GM06990 (cell line): ENCODE results near the gene NTSR1.
A peak's percentile ranks its signal among the peaks of the same experiment; 100 is the strongest.

Experiments
- DNase-seq: peaks from one replicate; pipeline ENCODE4 v3.0.0-alpha.2; 2011; ENCODE audit not compliant: insufficient read length; ENCODE audit errors: extremely low read depth
- H3K27me3 ChIP-seq: replicated peaks from 2 replicates; pipeline ENCODE4 v1.6.0; 2011; ENCODE audit warnings: low read length; ENCODE audit not compliant: control insufficient read depth, insufficient read depth
- H3K36me3 ChIP-seq: 2 replicates; pipeline ENCODE4 v1.5.1; 2011; ENCODE audit warnings: low read length; ENCODE audit not compliant: control insufficient read depth, insufficient read depth
- H3K4me3 ChIP-seq: replicated peaks from 2 replicates; pipeline ENCODE4 v1.5.1; 2011; ENCODE audit warnings: low read depth, mild to moderate bottlenecking, control low read depth, low read length
- CTCF ChIP-seq: IDR thresholded peaks from 2 replicates; pipeline ENCODE4 v1.5.1; 2011; ENCODE audit warnings: low read length, control low read depth, mild to moderate bottlenecking, inconsistent platforms; ENCODE audit not compliant: insufficient read depth, poor library complexity, severe bottlenecking

Gene NTSR1

GRCh38 chr20:62666736-62667529, 41.7 kb upstream of the NTSR1 start:
- Histone ChIP-seq H3K27me3 (no peaks in the 10 kb centered on the region), H3K36me3 (peaks cover 8% of the 10 kb centered on the region), H3K4me3 (no peak overlapping the region)
- no peak for TF ChIP-seq CTCF
- no peak for DNase-seq

- Histone ChIP-seq H3K36me3 (peaks cover 8% of the 10 kb centered on the region), H3K27me3 (no peaks in the 10 kb centered on the region), H3K4me3 (no peak overlapping the region)
- no peak for TF ChIP-seq CTCF
- DNase-seq = no peak
Measured at GRCh38 chr20:62667530-62668440, 40.9 kb upstream of the NTSR1 start.

- Histone ChIP-seq H3K4me3 (no peak overlapping the region), H3K36me3 (peaks cover 8% of the 10 kb centered on the region), H3K27me3 (no peaks in the 10 kb centered on the region)
- peak; percentile 70 for TF ChIP-seq CTCF
- no peak for DNase-seq
Measured at GRCh38 chr20:62668441-62669027, 40.1 kb upstream of the NTSR1 start.

- H3K4me3 ChIP-seq = no peak overlapping the region
- H3K36me3 ChIP-seq = peaks cover 8% of the 10 kb centered on the region
- no peak for TF ChIP-seq CTCF
- DNase-seq = no peak
- no peaks in the 10 kb centered on the region for H3K27me3 ChIP-seq
Measured at GRCh38 chr20:62669249-62669648, 39.4 kb upstream of the NTSR1 start.

- H3K27me3 ChIP-seq = no peaks in the 10 kb centered on the region
- TF ChIP-seq CTCF = no peak
- H3K36me3 ChIP-seq = peaks cover 8% of the 10 kb centered on the region
- no peak overlapping the region for H3K4me3 ChIP-seq
- DNase-seq = no peak
Measured at GRCh38 chr20:62670156-62670555, 38.5 kb upstream of the NTSR1 start.
